CD4-positive, alpha-beta T cell treated with Interleukin-2 at 100 ng/mL for 4 hours (primary cell): ENCODE data around the gene UVSSA.

ENCODE experiments used
- DNase-seq: peaks from one replicate; pipeline ENCODE4 v3.0.0-alpha.2; 2020; ENCODE audit warnings: low spot score

Gene UVSSA

GRCh38 chr4:1407657-1408333, 60.8 kb downstream of the UVSSA start:
- DNase-seq: no peak

- no peak for DNase-seq
Observed at GRCh38 chr4:1408418-1408817, 61.4 kb downstream of the UVSSA start.

GRCh38 chr4:1409079-1409478, 62.1 kb downstream of the UVSSA start:
- no peak for DNase-seq

GRCh38 chr4:1409491-1410425, 62.8 kb downstream of the UVSSA start:
- DNase-seq: no peak

- DNase-seq: peak; percentile 11
Observed at GRCh38 chr4:1410491-1411325, 63.7 kb downstream of the UVSSA start.

- no peak for DNase-seq
Observed at GRCh38 chr4:1411436-1412375, 64.7 kb downstream of the UVSSA start.

GRCh38 chr4:1412376-1413203, 65.6 kb downstream of the UVSSA start:
- DNase-seq: no peak

- DNase-seq: no peak
Observed at GRCh38 chr4:1413204-1413663, 66.2 kb downstream of the UVSSA start.

GRCh38 chr4:1413687-1414479, 66.9 kb downstream of the UVSSA start:
- no peak for DNase-seq

GRCh38 chr4:1414831-1415680, 68.0 kb downstream of the UVSSA start:
- no peak for DNase-seq

GRCh38 chr4:1415681-1415981, 68.6 kb downstream of the UVSSA start:
- DNase-seq: no peak

GRCh38 chr4:1416051-1416947, 69.3 kb downstream of the UVSSA start:
- DNase-seq: no peak

- no peak for DNase-seq
Observed at GRCh38 chr4:1416948-1417260, 69.9 kb downstream of the UVSSA start.

GRCh38 chr4:1417522-1418390, 70.7 kb downstream of the UVSSA start:
- DNase-seq: no peak

- no peak for DNase-seq
Observed at GRCh38 chr4:1418494-1419285, 71.7 kb downstream of the UVSSA start.

GRCh38 chr4:1419708-1420107, 72.7 kb downstream of the UVSSA start:
- no peak for DNase-seq
